ENCODE measurements around the gene PCGF5. TPM values are rescaled to one million over a fixed set of nuclear protein-coding genes. Genes with fewer than 3 reads are reported as not detected.

PCGF5 gene
- total RNA-seq: 10 to 100 TPM; 26.3 to 94.1 (median 57.0) TPM

GRCh38 chr10:91220194-91220953 lies at the start of gene PCGF5:
PCGF5 (plus strand) TSS chr10:91220663; CDS start chr10:91222872, 2,209 bp downstream.
- Histone ChIP-seq H3K4me1 (peaks cover 12 to 50% (median 29%) of the 10 kb centered on the region in 4 donors), H3K27ac (peak within 1 kb of the TSS; percentile 97 to 99 (median 98)), H3K27me3 (no peaks in the 10 kb centered on the region), H3K4me3 (peak within 1 kb of the TSS; percentile 84 to 99 (median 91)), H3K9me3 (no peaks in the 10 kb centered on the region), H3K36me3 (no peaks in the 10 kb centered on the region)
- WGBS, 2 donors (ENCODE audit: low coverage in 1 of 2): 0 to 3% methylated on average over 4 to 34 of the region's 66 CpGs
- TF ChIP-seq, protein P1, sequence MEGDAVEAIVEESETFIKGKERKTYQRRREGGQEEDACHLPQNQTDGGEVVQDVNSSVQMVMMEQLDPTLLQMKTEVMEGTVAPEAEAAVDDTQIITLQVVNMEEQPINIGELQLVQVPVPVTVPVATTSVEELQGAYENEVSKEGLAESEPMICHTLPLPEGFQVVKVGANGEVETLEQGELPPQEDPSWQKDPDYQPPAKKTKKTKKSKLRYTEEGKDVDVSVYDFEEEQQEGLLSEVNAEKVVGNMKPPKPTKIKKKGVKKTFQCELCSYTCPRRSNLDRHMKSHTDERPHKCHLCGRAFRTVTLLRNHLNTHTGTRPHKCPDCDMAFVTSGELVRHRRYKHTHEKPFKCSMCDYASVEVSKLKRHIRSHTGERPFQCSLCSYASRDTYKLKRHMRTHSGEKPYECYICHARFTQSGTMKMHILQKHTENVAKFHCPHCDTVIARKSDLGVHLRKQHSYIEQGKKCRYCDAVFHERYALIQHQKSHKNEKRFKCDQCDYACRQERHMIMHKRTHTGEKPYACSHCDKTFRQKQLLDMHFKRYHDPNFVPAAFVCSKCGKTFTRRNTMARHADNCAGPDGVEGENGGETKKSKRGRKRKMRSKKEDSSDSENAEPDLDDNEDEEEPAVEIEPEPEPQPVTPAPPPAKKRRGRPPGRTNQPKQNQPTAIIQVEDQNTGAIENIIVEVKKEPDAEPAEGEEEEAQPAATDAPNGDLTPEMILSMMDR (IDR thresholded peaks at IDR 0.05): peak; percentile 32 to 78 (median 41)
- TF ChIP-seq POLR2AphosphoS5 (IDR thresholded peaks at IDR 0.05) (peak; percentile 72 to 93 (median 90)), EP300 (IDR thresholded peaks at IDR 0.05; ENCODE audit: low read depth) (no peak), POLR2A (IDR thresholded peaks at IDR 0.05) (peak; percentile 87)
- in situ Hi-C loops (cut with MboI; ENCODE audit: low pct_ligation_motif_present in 1 of 4, low pct_unique_long_range_greater_than_20kb in 1 of 4, low sequenced_read_pairs in 3 of 4) (no loop called here), intact Hi-C loops (cut with DNase I; ENCODE audit: low total_unique reads) (no loop called here)
- peak; percentile 95 for DNase-seq

DNA sequence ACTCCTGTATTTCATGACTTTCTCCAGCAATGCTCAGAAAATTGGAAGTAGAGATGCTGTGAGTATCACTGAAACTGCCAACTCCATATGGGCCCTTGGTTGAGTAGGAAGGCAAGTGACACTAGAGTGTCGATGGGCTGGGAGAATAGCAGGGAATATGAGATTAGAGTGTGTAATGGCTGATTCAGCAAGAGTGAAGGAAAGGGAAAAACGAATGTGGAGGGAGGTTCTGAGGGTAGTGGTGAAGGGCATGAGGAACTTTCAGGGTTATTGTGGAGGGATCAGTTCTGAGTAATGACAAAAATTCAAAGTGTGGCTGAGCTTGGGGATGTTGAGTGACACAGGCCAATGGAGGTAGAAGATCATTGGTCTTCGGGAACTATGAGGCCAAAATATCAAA lies 49.0 kb upstream of the PCGF5 start:
- TF ChIP-seq, protein P1 (IDR thresholded peaks at IDR 0.05): no peak
- TF ChIP-seq POLR2A (IDR thresholded peaks at IDR 0.05) (no peak), POLR2AphosphoS5 (IDR thresholded peaks at IDR 0.05) (no peak), EP300 (IDR thresholded peaks at IDR 0.05; ENCODE audit: low read depth) (no peak)
- intact Hi-C loops (cut with DNase I; ENCODE audit: low total_unique reads): no loop called here
- in situ Hi-C loops (cut with MboI; ENCODE audit: low pct_ligation_motif_present in 1 of 4, low pct_unique_long_range_greater_than_20kb in 1 of 4, low sequenced_read_pairs in 3 of 4): no loop called here
- Histone ChIP-seq H3K9me3 (no peaks in the 10 kb centered on the region), H3K4me1 (peaks cover 0 to 4% (median 2%) of the 10 kb centered on the region in 4 donors), H3K36me3 (no peaks in the 10 kb centered on the region), H3K27me3 (no peaks in the 10 kb centered on the region), H3K4me3 (no peak overlapping the region), H3K27ac (no peak overlapping the region)
- no peak for DNase-seq
- WGBS, 2 donors (ENCODE audit: low coverage in 1 of 2): 87 to 92% methylated on average over 2 to 3 of the region's 3 CpGs

- intact Hi-C loops (cut with DNase I; ENCODE audit: low total_unique reads) (no loop called here), in situ Hi-C loops (cut with MboI; ENCODE audit: low pct_ligation_motif_present in 1 of 4, low pct_unique_long_range_greater_than_20kb in 1 of 4, low sequenced_read_pairs in 3 of 4) (no loop called here)
- Histone ChIP-seq H3K4me1 (peaks cover 0 to 4% (median 2%) of the 10 kb centered on the region in 4 donors), H3K4me3 (no peak overlapping the region), H3K27ac (no peak overlapping the region), H3K9me3 (no peaks in the 10 kb centered on the region), H3K27me3 (no peaks in the 10 kb centered on the region), H3K36me3 (no peaks in the 10 kb centered on the region)
- no peak for TF ChIP-seq POLR2AphosphoS5 (IDR thresholded peaks at IDR 0.05)
- no peak for TF ChIP-seq EP300 (IDR thresholded peaks at IDR 0.05; ENCODE audit: low read depth)
- TF ChIP-seq POLR2A (IDR thresholded peaks at IDR 0.05): no peak
- TF ChIP-seq, protein P1 (IDR thresholded peaks at IDR 0.05): no peak
- 100% methylated on average over 2 of the region's 2 CpGs; no CpG with 5 or more reads in 1 of the 2 donors for WGBS, 2 donors (ENCODE audit: low coverage in 1 of 2)
- no peak for DNase-seq
These were observed 48.1 kb upstream of the PCGF5 start for GRCh38 chr10:91172348-91172747.

GRCh38 chr10:91185239-91185875 lies 35.1 kb upstream of the PCGF5 start:
- no peak overlapping the region for H3K27ac ChIP-seq

More at GRCh38 chr10:91185239-91185875, 35.1 kb upstream of the PCGF5 start:
- 82 to 100% methylated on average over 1 to 8 of the region's 8 CpGs for WGBS, 2 donors (ENCODE audit: low coverage in 1 of 2)
- Histone ChIP-seq H3K4me1 (peaks cover 0 to under 1% (median 0%) of the 10 kb centered on the region in 4 donors), H3K9me3 (no peaks in the 10 kb centered on the region), H3K27me3 (no peaks in the 10 kb centered on the region), H3K36me3 (no peaks in the 10 kb centered on the region), H3K4me3 (no peak overlapping the region)
- in situ Hi-C loops (cut with MboI; ENCODE audit: low pct_ligation_motif_present in 1 of 4, low pct_unique_long_range_greater_than_20kb in 1 of 4, low sequenced_read_pairs in 3 of 4) (no loop called here), intact Hi-C loops (cut with DNase I; ENCODE audit: low total_unique reads) (no loop called here)
- DNase-seq: no peak
- TF ChIP-seq POLR2AphosphoS5 (IDR thresholded peaks at IDR 0.05) (no peak), POLR2A (IDR thresholded peaks at IDR 0.05) (no peak), EP300 (IDR thresholded peaks at IDR 0.05; ENCODE audit: low read depth) (no peak)
- TF ChIP-seq, protein P1 (IDR thresholded peaks at IDR 0.05): no peak

Data from transverse colon (tissue), 4 donors.